ENCODE data around the gene PIK3R6. TPM values are rescaled to one million over a fixed set of nuclear protein-coding genes. Genes with fewer than 3 reads are reported as not detected.

PIK3R6 gene
- total RNA-seq, 6 experiments from 2014 or later: 0.18 to 0.62 (median 0.25) TPM; not detected in 1

DNA sequence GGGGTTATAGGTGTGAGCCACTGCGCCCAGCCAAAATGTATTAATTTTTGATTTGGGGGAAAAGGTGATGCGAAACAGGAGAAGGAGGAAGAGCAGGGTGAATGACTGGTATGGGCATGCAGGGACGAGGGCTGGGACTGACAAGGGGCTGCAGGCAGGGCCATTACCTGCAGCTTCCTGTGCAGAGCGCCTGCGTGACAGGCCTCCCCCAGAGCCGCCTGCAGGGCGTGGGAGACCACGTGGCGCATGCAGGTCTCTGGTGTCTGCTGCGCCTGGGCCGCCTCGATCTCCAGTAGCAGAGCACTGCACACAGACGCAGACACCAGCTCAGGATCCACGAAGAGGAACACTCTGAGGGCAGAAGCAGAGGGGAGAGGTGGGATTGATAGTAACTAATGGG is 32.4 kb downstream of the PIK3R6 start:
- intact Hi-C loops (cut with DNase I): no loop called here
- Histone ChIP-seq H3K4me3 (no peak overlapping the region), H3K9me3 (no peaks in the 10 kb centered on the region), H3K27ac (no peak overlapping the region), H3K27me3 (no peaks in the 10 kb centered on the region), H3K4me1 (no peaks in the 10 kb centered on the region), H3K36me3 (no peaks in the 10 kb centered on the region)
- ATAC-seq (no peak), DNase-seq (no peak)
- 74% methylated on average over 5 of the region's 14 CpGs for WGBS (ENCODE audit: insufficient coverage, low coverage, low lambda C conversion rate, missing lambda C conversion rate)
- TF ChIP-seq POLR2A (IDR thresholded peaks at IDR 0.05): no peak

DNA sequence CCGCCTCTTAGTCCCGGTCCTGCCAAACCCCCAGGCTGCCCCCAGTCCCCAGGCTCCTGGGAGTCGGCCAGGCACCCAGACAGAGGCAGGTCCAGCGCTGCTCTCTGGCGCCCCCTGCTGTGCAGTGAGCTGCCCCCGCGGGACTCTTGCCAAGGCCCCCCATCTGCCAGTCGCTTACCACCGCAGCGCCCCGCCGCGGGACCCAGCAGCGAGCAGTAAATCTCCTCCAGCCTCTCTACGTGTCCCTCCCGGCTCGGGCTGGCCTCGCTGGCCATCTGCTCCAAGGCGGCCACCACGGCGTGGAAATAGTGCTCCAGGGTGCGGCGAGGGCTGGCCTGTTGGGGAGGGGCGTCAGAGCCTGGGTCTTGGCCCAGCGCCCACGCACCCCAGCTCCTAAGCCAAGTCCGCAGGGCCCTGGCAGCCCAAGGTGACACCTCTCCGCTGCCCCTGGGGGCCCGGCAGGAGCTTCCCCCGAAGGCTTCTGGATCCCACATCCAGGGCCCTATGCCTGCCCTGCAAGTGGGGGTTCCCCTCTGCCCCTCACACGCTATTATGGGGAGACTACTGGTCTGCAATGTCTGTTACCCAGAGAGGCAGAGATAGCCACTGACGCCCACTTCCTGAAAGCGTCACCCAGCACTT is 34.6 kb downstream of the PIK3R6 start:
- DNase-seq: no peak
- no peak for ATAC-seq
- H3K4me1 ChIP-seq: no peaks in the 10 kb centered on the region
- H3K36me3 ChIP-seq: no peaks in the 10 kb centered on the region
- no peak for TF ChIP-seq POLR2A (IDR thresholded peaks at IDR 0.05)
- TF ChIP-seq, protein P1, sequence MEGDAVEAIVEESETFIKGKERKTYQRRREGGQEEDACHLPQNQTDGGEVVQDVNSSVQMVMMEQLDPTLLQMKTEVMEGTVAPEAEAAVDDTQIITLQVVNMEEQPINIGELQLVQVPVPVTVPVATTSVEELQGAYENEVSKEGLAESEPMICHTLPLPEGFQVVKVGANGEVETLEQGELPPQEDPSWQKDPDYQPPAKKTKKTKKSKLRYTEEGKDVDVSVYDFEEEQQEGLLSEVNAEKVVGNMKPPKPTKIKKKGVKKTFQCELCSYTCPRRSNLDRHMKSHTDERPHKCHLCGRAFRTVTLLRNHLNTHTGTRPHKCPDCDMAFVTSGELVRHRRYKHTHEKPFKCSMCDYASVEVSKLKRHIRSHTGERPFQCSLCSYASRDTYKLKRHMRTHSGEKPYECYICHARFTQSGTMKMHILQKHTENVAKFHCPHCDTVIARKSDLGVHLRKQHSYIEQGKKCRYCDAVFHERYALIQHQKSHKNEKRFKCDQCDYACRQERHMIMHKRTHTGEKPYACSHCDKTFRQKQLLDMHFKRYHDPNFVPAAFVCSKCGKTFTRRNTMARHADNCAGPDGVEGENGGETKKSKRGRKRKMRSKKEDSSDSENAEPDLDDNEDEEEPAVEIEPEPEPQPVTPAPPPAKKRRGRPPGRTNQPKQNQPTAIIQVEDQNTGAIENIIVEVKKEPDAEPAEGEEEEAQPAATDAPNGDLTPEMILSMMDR (IDR thresholded peaks at IDR 0.05): peak in 1 of 4 donors; percentile 41
- H3K27me3 ChIP-seq: no peaks in the 10 kb centered on the region
- intact Hi-C loops (cut with DNase I): no loop called here
- no peaks in the 10 kb centered on the region for H3K9me3 ChIP-seq
- no peak overlapping the region for H3K27ac ChIP-seq
- WGBS (ENCODE audit: insufficient coverage, low coverage, low lambda C conversion rate, missing lambda C conversion rate): 20% methylated on average over 1 of the region's 33 CpGs
- H3K4me3 ChIP-seq: no peak overlapping the region

DNA sequence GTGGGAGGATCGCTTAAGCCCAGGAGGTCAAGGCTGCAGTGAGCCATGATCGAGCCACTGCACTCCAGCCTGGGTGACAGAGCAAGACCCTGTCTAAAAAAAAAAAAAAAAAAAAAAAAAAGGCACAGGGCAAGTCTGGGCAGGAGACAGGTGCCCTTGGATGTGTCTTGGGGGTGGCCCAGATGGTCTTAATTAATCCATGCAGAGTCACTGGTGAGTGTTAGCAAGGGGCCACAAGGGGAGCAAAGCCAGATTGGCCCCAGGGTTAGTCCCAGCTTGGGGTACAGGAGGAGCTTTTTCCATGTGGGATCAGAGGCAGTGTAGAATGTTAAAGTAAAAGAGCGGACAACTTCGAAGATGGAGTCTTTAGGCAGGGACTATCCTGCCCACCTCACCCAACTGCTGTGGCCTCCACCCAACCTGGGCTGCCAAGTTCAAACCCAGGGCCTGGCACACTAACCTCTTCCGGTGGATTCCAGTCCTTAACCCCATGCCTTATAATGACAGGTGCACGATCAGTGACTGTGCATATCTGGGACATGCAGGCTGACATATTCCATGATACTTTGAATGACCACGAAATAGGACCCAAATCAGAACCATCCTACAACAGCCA is 36.1 kb downstream of the PIK3R6 start:
- Histone ChIP-seq H3K9me3 (no peaks in the 10 kb centered on the region), H3K27me3 (no peaks in the 10 kb centered on the region), H3K27ac (no peak overlapping the region), H3K36me3 (no peaks in the 10 kb centered on the region), H3K4me3 (no peak overlapping the region), H3K4me1 (no peaks in the 10 kb centered on the region)
- 75% methylated on average over 5 of the region's 7 CpGs for WGBS (ENCODE audit: insufficient coverage, low coverage, low lambda C conversion rate, missing lambda C conversion rate)
- intact Hi-C loops (cut with DNase I): no loop called here
- no peak for ATAC-seq
- DNase-seq: no peak
- TF ChIP-seq POLR2A (IDR thresholded peaks at IDR 0.05): no peak
- TF ChIP-seq, protein P1 (IDR thresholded peaks at IDR 0.05): no peak

DNA sequence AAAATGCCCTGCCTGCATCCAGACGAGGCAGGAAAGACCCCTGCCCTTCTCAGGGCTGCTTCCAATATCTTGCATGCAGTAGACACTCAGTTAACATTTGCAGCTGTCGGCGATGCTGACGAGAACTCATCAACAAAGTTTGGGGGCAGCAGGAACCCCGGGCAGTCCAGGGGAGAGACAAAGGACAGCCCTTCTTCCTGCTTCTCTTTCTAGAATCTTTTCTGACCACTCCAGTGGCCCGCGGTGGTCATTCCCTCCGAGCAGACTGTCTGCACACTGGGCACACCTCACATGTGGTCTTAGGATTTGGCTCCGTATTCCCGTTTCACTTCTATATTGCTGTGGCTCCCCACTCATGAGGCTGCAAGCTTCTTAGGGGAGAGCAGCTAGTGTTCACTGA is 37.3 kb downstream of the PIK3R6 start:
- Histone ChIP-seq H3K36me3 (no peaks in the 10 kb centered on the region), H3K27me3 (no peaks in the 10 kb centered on the region), H3K27ac (no peak overlapping the region), H3K9me3 (no peaks in the 10 kb centered on the region), H3K4me3 (no peak overlapping the region), H3K4me1 (no peaks in the 10 kb centered on the region)
- no peak for DNase-seq
- intact Hi-C loops (cut with DNase I): no loop called here
- 78% methylated on average over 5 of the region's 10 CpGs for WGBS (ENCODE audit: insufficient coverage, low coverage, low lambda C conversion rate, missing lambda C conversion rate)
- ATAC-seq: no peak
- TF ChIP-seq POLR2A (IDR thresholded peaks at IDR 0.05): no peak
- TF ChIP-seq, protein P1 (IDR thresholded peaks at IDR 0.05): no peak
